Activated naive CD4-positive, alpha-beta T cell treated with anti-CD3 and anti-CD28 coated beads for 36 hours (primary cell): Measurements from ENCODE around the gene ANKFN1. TPM values are rescaled to one million over a fixed set of nuclear protein-coding genes. Genes with fewer than 3 reads are reported as not detected.

Experiments used
- CTCF ChIA-PET: fragments of 350-600 bp; sonication (Branson Sonifier 250); formaldehyde crosslinking; loops from one replicate; lab custom pipeline; 2021; ENCODE audit warnings: antibody characterized with exemption; lab: Charles Lee
- DNase-seq: peaks from one replicate; pipeline ENCODE4 v3.0.0-alpha.2; 2020
- H3K27ac Mint-ChIP-seq: one replicate; pipeline ENCODE4 v1.8.0; 2021; ENCODE audit warnings: mild to moderate bottlenecking, mixed read lengths
- H3K27me3 Mint-ChIP-seq: one replicate; pipeline ENCODE4 v1.8.0; 2021; ENCODE audit warnings: low read depth, mixed read lengths
- H3K36me3 Mint-ChIP-seq: one replicate; pipeline ENCODE4 v1.8.0; 2021; ENCODE audit warnings: low read depth, mixed read lengths
- H3K4me1 Mint-ChIP-seq: one replicate; pipeline ENCODE4 v1.8.0; 2021; ENCODE audit warnings: low read depth, mixed read lengths
- H3K4me3 Mint-ChIP-seq: one replicate; pipeline ENCODE4 v1.8.0; 2021; ENCODE audit warnings: mild to moderate bottlenecking, moderate library complexity, mixed read lengths
- H3K9me3 Mint-ChIP-seq: one replicate; pipeline ENCODE4 v1.8.0; 2021; ENCODE audit warnings: mixed read lengths
- intact Hi-C: fragments of 100-400 bp; cut with micrococcal nuclease; formaldehyde crosslinking; loops from one replicate; pipeline ENCODE4 v1.15.1; 2023
- total RNA-seq, 2 experiments: library from RNA; stranded (reverse); gene quantifications; one replicate each; pipeline ENCODE4 v1.2.3, GENCODE V29; 2021

The ANKFN1 gene
- total RNA-seq, 2 experiments from 2014 or later = not detected

DNA sequence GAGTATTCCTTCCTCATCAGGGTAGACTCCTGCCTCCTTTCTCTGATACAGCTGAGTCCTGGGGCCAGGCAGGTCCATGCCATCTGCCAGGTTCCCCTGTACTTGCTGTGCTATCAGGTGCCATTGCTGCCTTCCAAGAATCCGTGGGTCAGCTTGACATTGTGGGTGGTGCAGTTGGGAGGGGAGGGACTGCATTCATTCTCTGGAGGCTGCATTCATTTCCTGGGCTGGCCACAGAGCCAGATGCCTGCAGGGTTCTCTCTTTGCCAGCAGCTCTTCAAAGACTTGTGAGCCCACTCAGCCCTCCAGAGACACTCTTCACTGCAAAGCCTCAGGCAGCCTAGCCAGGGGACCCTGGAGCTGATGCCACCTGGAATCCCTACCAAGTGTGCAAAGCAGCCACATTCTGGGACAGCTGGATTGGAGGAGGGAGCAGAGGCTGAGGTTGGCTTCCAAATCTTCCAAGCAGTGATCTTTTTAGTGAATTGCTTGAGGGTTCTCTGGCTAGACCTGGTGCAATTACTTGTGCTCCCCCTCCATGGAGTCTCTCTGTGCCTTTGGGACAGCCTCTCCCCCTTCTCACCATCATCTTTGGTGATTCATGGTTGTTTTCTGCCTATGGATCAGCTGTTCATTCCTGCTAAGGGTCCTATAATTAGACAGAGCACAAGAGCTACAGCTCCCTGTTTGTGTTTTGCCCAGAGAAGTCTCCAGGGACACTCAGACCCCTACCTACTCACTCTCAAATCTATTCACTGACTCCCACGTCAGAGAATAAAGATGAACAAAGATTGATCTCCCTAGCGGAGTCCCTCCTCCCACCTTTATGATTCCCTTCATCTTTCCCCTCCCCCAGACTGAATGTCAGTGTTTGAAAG is 20.9 kb downstream of the ANKFN1 start:
- no peak overlapping the region for H3K4me3 Mint-ChIP-seq
- H3K9me3 Mint-ChIP-seq = no peaks in the 10 kb centered on the region
- peaks cover 3% of the 10 kb centered on the region for H3K27me3 Mint-ChIP-seq
- no peaks in the 10 kb centered on the region for H3K36me3 Mint-ChIP-seq
- no peak for DNase-seq
- intact Hi-C loops = no loop called here
- CTCF ChIA-PET = no interaction called here
- H3K27ac Mint-ChIP-seq = no peak overlapping the region
- H3K4me1 Mint-ChIP-seq = peaks cover 3% of the 10 kb centered on the region

- Mint-ChIP-seq H3K36me3 (no peaks in the 10 kb centered on the region), H3K4me1 (peaks cover 3% of the 10 kb centered on the region), H3K27me3 (peaks cover 3% of the 10 kb centered on the region), H3K27ac (no peak overlapping the region), H3K9me3 (no peaks in the 10 kb centered on the region), H3K4me3 (no peak overlapping the region)
- intact Hi-C loops = no loop called here
- CTCF ChIA-PET = no interaction called here
- peak; percentile 18 for DNase-seq
These were observed 22.2 kb downstream of the ANKFN1 start for GRCh38 chr17:56175299-56175955.

GRCh38 chr17:56176091-56176490 is 22.8 kb downstream of the ANKFN1 start:
- Mint-ChIP-seq H3K36me3 (no peaks in the 10 kb centered on the region), H3K9me3 (no peaks in the 10 kb centered on the region), H3K27me3 (peaks cover 3% of the 10 kb centered on the region), H3K4me3 (no peak overlapping the region), H3K27ac (no peak overlapping the region), H3K4me1 (peaks cover 3% of the 10 kb centered on the region)
- intact Hi-C loops = no loop called here
- no peak for DNase-seq
- CTCF ChIA-PET = no interaction called here

- CTCF ChIA-PET = no interaction called here
- H3K9me3 Mint-ChIP-seq = no peaks in the 10 kb centered on the region
These were observed 24.1 kb downstream of the ANKFN1 start for GRCh38 chr17:56177361-56177760.

GRCh38 chr17:56178203-56178602 is 24.9 kb downstream of the ANKFN1 start:
- CTCF ChIA-PET = no interaction called here
- H3K9me3 Mint-ChIP-seq = no peaks in the 10 kb centered on the region
- intact Hi-C loops = no loop called here
- no peak overlapping the region for H3K4me3 Mint-ChIP-seq
- peaks cover 3% of the 10 kb centered on the region for H3K27me3 Mint-ChIP-seq
- DNase-seq = no peak
- no peak overlapping the region for H3K27ac Mint-ChIP-seq
- peaks cover 3% of the 10 kb centered on the region for H3K4me1 Mint-ChIP-seq
- H3K36me3 Mint-ChIP-seq = no peaks in the 10 kb centered on the region

More at GRCh38 chr17:56177361-56177760, 24.1 kb downstream of the ANKFN1 start:
- Mint-ChIP-seq H3K27me3 (peaks cover 3% of the 10 kb centered on the region), H3K4me3 (no peak overlapping the region), H3K36me3 (no peaks in the 10 kb centered on the region), H3K27ac (no peak overlapping the region), H3K4me1 (peaks cover 3% of the 10 kb centered on the region)
- DNase-seq = no peak
- intact Hi-C loops = no loop called here

DNA sequence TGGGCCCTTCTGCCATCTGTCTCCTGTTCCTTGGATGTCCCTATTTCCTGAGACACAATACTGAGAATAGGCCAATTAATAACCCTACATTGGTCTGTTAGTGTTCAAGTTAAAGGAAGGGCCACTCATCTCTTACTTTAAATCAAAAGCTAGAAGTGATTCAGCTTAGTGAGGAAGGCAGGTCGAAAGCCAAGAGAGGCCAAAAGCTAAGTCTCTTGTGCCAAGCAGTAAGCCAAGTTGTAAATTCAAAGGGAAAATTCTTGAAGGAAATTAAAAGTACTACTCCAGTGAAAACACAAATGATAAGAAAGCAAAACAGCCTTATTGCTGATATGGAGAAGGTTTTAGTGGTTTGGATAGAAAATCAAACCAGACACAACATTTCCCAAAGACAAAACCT is 28.8 kb downstream of the ANKFN1 start:
- no peak overlapping the region for H3K4me3 Mint-ChIP-seq
- CTCF ChIA-PET = no interaction called here
- peaks cover 12% of the 10 kb centered on the region for H3K27me3 Mint-ChIP-seq
- no peaks in the 10 kb centered on the region for H3K9me3 Mint-ChIP-seq
- H3K36me3 Mint-ChIP-seq = no peaks in the 10 kb centered on the region
- H3K27ac Mint-ChIP-seq = no peak overlapping the region
- intact Hi-C loops = no loop called here
- no peak for DNase-seq
- H3K4me1 Mint-ChIP-seq = no peaks in the 10 kb centered on the region

DNA sequence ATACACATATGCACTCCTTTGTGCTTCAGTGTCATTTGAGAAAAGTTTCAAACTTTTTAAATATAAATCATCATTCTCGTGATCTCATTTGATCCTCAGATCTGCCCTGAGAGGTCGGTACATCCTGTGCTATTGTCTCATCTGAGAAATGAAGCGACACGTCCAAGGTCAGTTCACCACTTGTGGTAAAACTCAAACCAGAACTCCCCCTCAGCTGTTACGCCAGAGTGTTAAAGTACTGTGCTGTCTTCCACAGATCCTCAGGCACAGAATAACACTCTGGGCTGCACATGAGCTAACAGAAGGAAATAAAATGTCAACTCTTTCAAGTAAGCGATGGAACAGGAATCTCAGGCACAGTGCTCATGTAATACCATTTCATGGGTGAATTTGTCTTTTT is 31.4 kb downstream of the ANKFN1 start:
- no peaks in the 10 kb centered on the region for H3K9me3 Mint-ChIP-seq
- H3K36me3 Mint-ChIP-seq = no peaks in the 10 kb centered on the region
- H3K4me1 Mint-ChIP-seq = no peaks in the 10 kb centered on the region
- H3K4me3 Mint-ChIP-seq = no peak overlapping the region
- CTCF ChIA-PET = no interaction called here
- intact Hi-C loops = no loop called here
- peaks cover 15% of the 10 kb centered on the region for H3K27me3 Mint-ChIP-seq
- DNase-seq = no peak
- no peak overlapping the region for H3K27ac Mint-ChIP-seq

DNA sequence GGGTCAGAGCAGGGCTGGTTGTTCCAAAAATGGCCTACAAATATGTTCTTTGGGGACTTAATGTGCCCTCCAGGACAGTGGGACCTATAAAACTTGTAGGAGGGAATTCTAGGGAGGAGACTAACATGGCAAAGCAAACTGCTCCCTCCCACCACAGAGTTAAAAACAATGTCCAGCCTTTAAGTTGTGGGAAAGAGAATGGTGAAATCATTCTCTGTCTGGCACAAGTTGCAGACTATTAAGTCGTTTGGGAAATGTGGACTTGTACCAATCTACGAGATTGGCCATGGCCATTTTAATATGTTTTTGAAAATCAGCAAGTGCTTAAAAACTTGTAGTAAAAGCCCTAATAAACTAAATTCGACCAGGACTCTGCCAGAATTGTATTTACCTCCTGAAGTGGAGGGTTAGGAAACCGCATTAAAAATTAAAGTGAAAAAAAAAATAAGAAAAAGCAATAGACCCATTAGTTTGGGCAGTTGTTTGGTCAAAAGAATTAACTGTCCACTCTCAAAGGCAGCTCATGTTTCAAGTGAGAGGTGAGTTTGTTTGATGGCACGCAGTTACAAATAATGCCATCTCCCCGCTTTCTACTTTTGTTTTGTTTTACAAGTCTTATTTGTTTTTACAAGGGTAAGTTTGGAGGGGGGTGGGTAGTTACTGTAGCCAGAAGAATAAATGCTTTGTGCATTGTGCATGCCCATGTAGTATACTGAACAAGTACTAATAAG is 32.4 kb downstream of the ANKFN1 start:
- no peaks in the 10 kb centered on the region for H3K9me3 Mint-ChIP-seq

DNA sequence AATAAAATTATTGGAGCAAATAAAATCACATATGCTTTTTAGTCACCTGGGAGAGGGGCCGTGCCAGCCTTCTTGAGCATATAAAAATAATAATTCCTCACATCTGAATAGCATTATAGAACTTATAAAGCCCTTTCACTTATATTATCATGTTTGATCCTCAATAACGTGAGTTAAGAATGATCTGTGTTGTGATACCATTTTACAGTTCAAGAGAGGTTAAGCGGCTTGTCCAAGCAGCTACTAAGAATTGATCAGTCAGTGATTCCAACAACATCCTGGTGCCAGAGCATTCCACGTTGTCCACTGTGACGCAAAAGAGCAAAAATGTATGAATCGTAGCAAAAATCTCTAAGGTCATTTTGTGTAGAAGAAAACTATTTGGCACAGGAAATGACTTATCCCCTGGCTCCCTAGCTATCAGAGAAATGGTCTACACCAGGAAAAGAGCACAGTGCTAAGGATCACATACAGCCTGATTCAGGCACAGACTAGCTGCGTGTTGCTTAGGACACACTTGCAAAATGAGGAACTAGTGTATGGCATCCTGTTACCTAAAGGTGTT is 33.0 kb downstream of the ANKFN1 start:
- H3K4me3 Mint-ChIP-seq = no peak overlapping the region
- peaks cover 15% of the 10 kb centered on the region for H3K27me3 Mint-ChIP-seq
- H3K9me3 Mint-ChIP-seq = no peaks in the 10 kb centered on the region
- intact Hi-C loops = no loop called here
- no peak overlapping the region for H3K27ac Mint-ChIP-seq
- no peaks in the 10 kb centered on the region for H3K36me3 Mint-ChIP-seq
- CTCF ChIA-PET = no interaction called here
- no peaks in the 10 kb centered on the region for H3K4me1 Mint-ChIP-seq
- DNase-seq = no peak

More for the DNA sequence above, 32.4 kb downstream of the ANKFN1 start:
- no peak for DNase-seq
- Mint-ChIP-seq H3K4me3 (no peak overlapping the region), H3K4me1 (no peaks in the 10 kb centered on the region), H3K27ac (no peak overlapping the region), H3K36me3 (no peaks in the 10 kb centered on the region), H3K27me3 (peaks cover 15% of the 10 kb centered on the region)
- intact Hi-C loops = no loop called here
- CTCF ChIA-PET = no interaction called here

DNA sequence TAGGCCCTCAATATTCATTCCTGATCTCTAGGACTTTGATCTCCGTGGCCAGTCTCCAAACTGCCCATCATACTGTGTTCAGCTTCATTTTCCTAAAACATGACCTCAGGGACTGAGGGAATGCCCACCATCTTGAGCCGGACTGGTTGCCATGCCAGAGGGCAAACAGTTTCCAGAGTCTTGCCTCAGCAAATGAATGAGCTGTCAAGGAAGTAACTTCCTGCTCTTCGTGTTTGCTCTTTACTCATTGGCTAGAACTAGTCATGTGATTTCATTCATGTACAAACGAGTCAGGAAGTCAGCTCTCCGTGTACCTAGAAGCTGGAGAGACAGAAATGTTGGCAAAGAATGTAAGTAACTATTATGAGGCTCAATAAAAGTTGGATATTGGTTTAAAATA is 50.2 kb downstream of the ANKFN1 start:
- no peaks in the 10 kb centered on the region for H3K9me3 Mint-ChIP-seq
- intact Hi-C loops = no loop called here
- H3K27ac Mint-ChIP-seq = no peak overlapping the region
- H3K4me1 Mint-ChIP-seq = peaks cover 9% of the 10 kb centered on the region
- no peaks in the 10 kb centered on the region for H3K36me3 Mint-ChIP-seq
- DNase-seq = no peak
- H3K27me3 Mint-ChIP-seq = no peaks in the 10 kb centered on the region
- no peak overlapping the region for H3K4me3 Mint-ChIP-seq
- CTCF ChIA-PET = no interaction called here

DNA sequence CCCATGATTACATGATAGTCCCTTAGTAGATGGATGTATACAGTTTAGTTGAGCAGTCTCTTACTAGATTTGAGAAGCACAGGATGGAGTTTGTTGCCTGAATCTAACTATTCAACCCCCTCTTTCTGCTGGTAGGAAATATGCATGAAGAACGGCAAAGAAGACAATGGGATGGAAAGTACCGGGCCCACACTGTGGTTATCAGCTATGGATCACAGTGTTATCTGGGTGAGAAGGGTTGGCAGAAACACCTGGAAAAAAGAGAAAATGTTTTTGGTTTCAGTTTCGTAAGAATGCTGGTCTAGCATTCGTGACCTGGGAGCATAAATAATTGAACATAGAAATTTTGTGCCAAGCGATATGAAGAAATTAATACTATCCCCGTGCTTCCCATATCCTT is 53.1 kb downstream of the ANKFN1 start:
- H3K27me3 Mint-ChIP-seq = no peaks in the 10 kb centered on the region
- H3K27ac Mint-ChIP-seq = no peak overlapping the region
- H3K4me3 Mint-ChIP-seq = no peak overlapping the region
- no peak for DNase-seq
- CTCF ChIA-PET = no interaction called here
- no peaks in the 10 kb centered on the region for H3K9me3 Mint-ChIP-seq
- peaks cover 9% of the 10 kb centered on the region for H3K4me1 Mint-ChIP-seq
- no peaks in the 10 kb centered on the region for H3K36me3 Mint-ChIP-seq
- intact Hi-C loops = no loop called here

DNA sequence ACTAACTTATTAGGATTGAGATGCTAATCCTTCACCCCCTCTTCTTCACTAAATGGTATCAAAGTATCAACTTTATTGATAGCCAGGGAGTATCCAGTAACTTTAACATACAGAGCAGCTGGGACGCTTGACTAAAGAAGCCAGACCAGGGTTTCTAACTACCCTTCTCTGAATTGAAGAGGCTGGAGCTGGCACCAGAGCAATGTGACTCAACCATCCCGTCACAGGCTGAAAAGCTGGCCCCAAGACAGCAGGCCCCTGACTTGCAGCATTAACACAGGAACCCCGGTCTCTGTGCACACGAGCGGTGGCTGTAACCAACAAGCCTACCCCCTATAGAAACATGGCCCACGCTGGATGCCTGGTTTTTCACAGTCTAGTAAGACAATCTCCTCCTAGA is 59.8 kb downstream of the ANKFN1 start:
- peaks cover 13% of the 10 kb centered on the region for H3K27me3 Mint-ChIP-seq
- H3K4me3 Mint-ChIP-seq = no peak overlapping the region
- CTCF ChIA-PET = no interaction called here
- no peaks in the 10 kb centered on the region for H3K4me1 Mint-ChIP-seq
- no peak overlapping the region for H3K27ac Mint-ChIP-seq
- no peaks in the 10 kb centered on the region for H3K9me3 Mint-ChIP-seq
- H3K36me3 Mint-ChIP-seq = no peaks in the 10 kb centered on the region
- intact Hi-C loops = no loop called here
- no peak for DNase-seq
